ENCODE results near the gene LRMDA.

- TF ChIP-seq EZH2 (IDR thresholded peaks at IDR 0.05; ENCODE audit: borderline replicate concordance, insufficient read depth, low read depth, low read length, poor library complexity, severe bottlenecking): no peak
- TF ChIP-seq CTCF (IDR thresholded peaks at IDR 0.05): no peak
Observed at GRCh38 chr10:76305930-76306615, 874.6 kb downstream of the LRMDA start.
